Peyer's patch (tissue), 4 donors: Measurements from ENCODE around the gene FAM50B. TPM values are rescaled to one million over a fixed set of nuclear protein-coding genes. Genes with fewer than 3 reads are reported as not detected.
A peak's percentile ranks its signal among the peaks of the same experiment; 100 is the strongest.

ENCODE experiments used
- DNase-seq, 3 donors: peaks; one replicate each; pipeline ENCODE4 v3.0.0-alpha.2; 2017 to 2019
- H3K27ac ChIP-seq, 4 donors: fragments of 200-600 bp; sonication (generic); one replicate each; pipeline ENCODE4 v1.5.1; 2016 to 2019
- H3K27me3 ChIP-seq, 2 donors: fragments of 200-600 bp; sonication (generic); one replicate each; pipeline ENCODE4 v1.5.1; 2019
- H3K36me3 ChIP-seq, 3 donors: fragments of 200-600 bp; sonication (generic); one replicate each; pipeline ENCODE4 v1.5.1; 2016 to 2019
- H3K4me1 ChIP-seq, 4 donors: fragments of 200-600 bp; sonication (generic); one replicate each; pipeline ENCODE4 v1.5.1; 2016 to 2019
- H3K4me3 ChIP-seq, 4 donors: fragments of 200-600 bp; sonication (generic); 1 replicate in 3 of 4; 2 replicates in 1 of 4; pipeline ENCODE4 v1.5.1; 2016 to 2019; ENCODE audit warnings: mild to moderate bottlenecking in 1 of 4
- H3K9me3 ChIP-seq, 4 donors: fragments of 200-600 bp; sonication (generic); one replicate each; pipeline ENCODE4 v1.5.1; 2016 to 2019; ENCODE audit warnings: mild to moderate bottlenecking in 1 of 4
- POLR2A ChIP-seq, 2 donors: fragments of 450-650 bp; IDR thresholded peaks; one replicate each; pipeline ENCODE4 v1.5.1; 2017; ENCODE audit warnings: antibody characterized with exemption in 2 of 2, mild to moderate bottlenecking in 2 of 2, moderate library complexity in 2 of 2
- total RNA-seq, 4 donors: library from RNA; depleted of rRNA; stranded (reverse); fragments of >200 nt; gene quantifications; one replicate each; pipeline ENCODE4 v1.1.0, GENCODE V29; 2016
- TF ChIP-seq, protein P1 (sequence below), 6 experiments: fragments of 450-650 bp in 4 of 6; fragments of 200-600 bp in 2 of 6; sonication (generic) in 1 of 6; IDR thresholded peaks; one replicate each; pipeline ENCODE4 v1.5.1; 2017 to 2019; ENCODE audit warnings: antibody characterized with exemption in 6 of 6, mild to moderate bottlenecking in 3 of 6, moderate library complexity in 1 of 6

FAM50B gene
- total RNA-seq, 4 donors from 2014 or later: 3.3 to 10.7 (median 4.7) TPM

GRCh38 chr6:3871939-3872338, 22.8 kb downstream of the FAM50B start:
- no peak for DNase-seq
- H3K4me1 ChIP-seq: peaks cover 0 to 32% (median 4%) of the 10 kb centered on the region in 4 donors
- H3K36me3 ChIP-seq: no peaks in the 10 kb centered on the region
- peak overlapping the region in 3 of 4 donors; percentile 62 to 80 (median 76) for H3K27ac ChIP-seq
- no peaks in the 10 kb centered on the region for H3K27me3 ChIP-seq
- H3K9me3 ChIP-seq: no peaks in the 10 kb centered on the region
- no peak overlapping the region for H3K4me3 ChIP-seq
- no peak for TF ChIP-seq POLR2A (IDR thresholded peaks at IDR 0.05)
- TF ChIP-seq, protein P1, sequence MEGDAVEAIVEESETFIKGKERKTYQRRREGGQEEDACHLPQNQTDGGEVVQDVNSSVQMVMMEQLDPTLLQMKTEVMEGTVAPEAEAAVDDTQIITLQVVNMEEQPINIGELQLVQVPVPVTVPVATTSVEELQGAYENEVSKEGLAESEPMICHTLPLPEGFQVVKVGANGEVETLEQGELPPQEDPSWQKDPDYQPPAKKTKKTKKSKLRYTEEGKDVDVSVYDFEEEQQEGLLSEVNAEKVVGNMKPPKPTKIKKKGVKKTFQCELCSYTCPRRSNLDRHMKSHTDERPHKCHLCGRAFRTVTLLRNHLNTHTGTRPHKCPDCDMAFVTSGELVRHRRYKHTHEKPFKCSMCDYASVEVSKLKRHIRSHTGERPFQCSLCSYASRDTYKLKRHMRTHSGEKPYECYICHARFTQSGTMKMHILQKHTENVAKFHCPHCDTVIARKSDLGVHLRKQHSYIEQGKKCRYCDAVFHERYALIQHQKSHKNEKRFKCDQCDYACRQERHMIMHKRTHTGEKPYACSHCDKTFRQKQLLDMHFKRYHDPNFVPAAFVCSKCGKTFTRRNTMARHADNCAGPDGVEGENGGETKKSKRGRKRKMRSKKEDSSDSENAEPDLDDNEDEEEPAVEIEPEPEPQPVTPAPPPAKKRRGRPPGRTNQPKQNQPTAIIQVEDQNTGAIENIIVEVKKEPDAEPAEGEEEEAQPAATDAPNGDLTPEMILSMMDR (IDR thresholded peaks at IDR 0.05): no peak

GRCh38 chr6:3872370-3872854, 23.2 kb downstream of the FAM50B start:
- TF ChIP-seq POLR2A (IDR thresholded peaks at IDR 0.05): peak in 1 of 2 donors; percentile 18
- TF ChIP-seq, protein P1 (IDR thresholded peaks at IDR 0.05): no peak
- Histone ChIP-seq H3K9me3 (no peaks in the 10 kb centered on the region), H3K27ac (peak overlapping the region in 3 of 4 donors; percentile 62 to 80 (median 76)), H3K27me3 (no peaks in the 10 kb centered on the region), H3K36me3 (no peaks in the 10 kb centered on the region), H3K4me3 (no peak overlapping the region), H3K4me1 (peaks cover 0 to 32% (median 4%) of the 10 kb centered on the region in 4 donors)
- DNase-seq: peak in 2 of 3 donors; percentile 78 to 81

GRCh38 chr6:3873051-3873450, 23.9 kb downstream of the FAM50B start:
- no peak for DNase-seq
- H3K9me3 ChIP-seq: no peaks in the 10 kb centered on the region
- H3K4me3 ChIP-seq: no peak overlapping the region
- H3K36me3 ChIP-seq: no peaks in the 10 kb centered on the region
- no peak for TF ChIP-seq POLR2A (IDR thresholded peaks at IDR 0.05)
- TF ChIP-seq, protein P1 (IDR thresholded peaks at IDR 0.05): no peak
- H3K4me1 ChIP-seq: peaks cover 0 to 32% (median 4%) of the 10 kb centered on the region in 4 donors
- no peaks in the 10 kb centered on the region for H3K27me3 ChIP-seq
- peak overlapping the region in 1 of 4 donors; percentile 80 for H3K27ac ChIP-seq

DNA sequence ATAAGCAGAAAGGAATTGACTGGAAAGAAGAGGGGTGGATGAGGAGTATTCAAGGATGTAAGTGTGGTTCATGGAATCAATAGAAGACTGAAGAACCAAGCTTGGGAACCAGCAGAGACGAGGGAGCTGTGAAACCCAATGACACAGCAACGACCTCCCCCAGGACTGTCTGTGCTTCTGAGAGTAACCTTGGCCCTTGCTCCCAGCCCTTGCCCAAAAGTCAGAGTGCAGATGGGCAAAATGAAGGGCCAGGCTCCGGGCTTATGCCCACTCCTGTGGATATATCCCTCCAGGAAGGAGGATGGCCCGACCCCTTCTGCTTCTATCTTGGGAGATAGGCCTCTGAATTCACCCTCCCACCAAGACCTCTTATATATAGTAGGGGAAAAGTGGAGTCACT, 24.9 kb downstream of the FAM50B start:
- DNase-seq: no peak
- no peak overlapping the region for H3K4me3 ChIP-seq
- peaks cover 0 to 32% (median 4%) of the 10 kb centered on the region in 4 donors for H3K4me1 ChIP-seq
- no peaks in the 10 kb centered on the region for H3K36me3 ChIP-seq
- TF ChIP-seq, protein P1 (IDR thresholded peaks at IDR 0.05): no peak
- TF ChIP-seq POLR2A (IDR thresholded peaks at IDR 0.05): no peak
- H3K9me3 ChIP-seq: no peaks in the 10 kb centered on the region
- H3K27ac ChIP-seq: no peak overlapping the region
- no peaks in the 10 kb centered on the region for H3K27me3 ChIP-seq

DNA sequence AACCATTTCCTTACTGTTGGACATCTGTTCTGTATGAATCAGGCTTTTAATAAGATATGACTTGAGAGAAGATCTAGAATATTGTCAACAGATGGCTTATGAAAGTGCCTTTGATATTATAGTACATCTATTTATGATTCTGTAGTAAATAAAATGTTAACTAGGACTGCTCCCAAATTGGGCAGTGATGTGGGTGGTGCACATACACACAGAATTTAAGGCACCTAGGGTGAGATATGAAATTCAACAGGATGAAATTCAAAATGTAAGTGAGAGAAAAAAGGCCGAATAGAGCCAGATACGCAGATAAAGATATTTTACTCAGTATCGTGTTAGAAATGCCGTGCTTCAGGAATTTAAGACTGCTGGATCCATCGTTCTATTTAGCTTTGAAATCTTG, 26.3 kb downstream of the FAM50B start:
- H3K4me3 ChIP-seq: no peak overlapping the region
- no peaks in the 10 kb centered on the region for H3K27me3 ChIP-seq
- TF ChIP-seq, protein P1 (IDR thresholded peaks at IDR 0.05): no peak
- TF ChIP-seq POLR2A (IDR thresholded peaks at IDR 0.05): no peak
- H3K27ac ChIP-seq: peak overlapping the region in 1 of 4 donors; percentile 44
- DNase-seq: no peak
- H3K4me1 ChIP-seq: peaks cover 0 to 21% (median 3%) of the 10 kb centered on the region in 4 donors
- H3K9me3 ChIP-seq: no peaks in the 10 kb centered on the region
- no peaks in the 10 kb centered on the region for H3K36me3 ChIP-seq
